ENCODE measurements around the gene TARBP1. TPM values are rescaled to one million over a fixed set of nuclear protein-coding genes. Genes with fewer than 3 reads are reported as not detected.
A peak's percentile ranks its signal among the peaks of the same experiment; 100 is the strongest.
"Not testable (repeated sequence)": the region's sequence is repeated elsewhere in the genome, so short reads cannot be mapped to it uniquely, and the experiment has no call there.

The TARBP1 gene
- total RNA-seq, 3 donors from 2014 or later (not counting 1 experiment from before 2014, with no cell fraction given), result 29.0 to 37.5 (median 32.2) TPM

DNA sequence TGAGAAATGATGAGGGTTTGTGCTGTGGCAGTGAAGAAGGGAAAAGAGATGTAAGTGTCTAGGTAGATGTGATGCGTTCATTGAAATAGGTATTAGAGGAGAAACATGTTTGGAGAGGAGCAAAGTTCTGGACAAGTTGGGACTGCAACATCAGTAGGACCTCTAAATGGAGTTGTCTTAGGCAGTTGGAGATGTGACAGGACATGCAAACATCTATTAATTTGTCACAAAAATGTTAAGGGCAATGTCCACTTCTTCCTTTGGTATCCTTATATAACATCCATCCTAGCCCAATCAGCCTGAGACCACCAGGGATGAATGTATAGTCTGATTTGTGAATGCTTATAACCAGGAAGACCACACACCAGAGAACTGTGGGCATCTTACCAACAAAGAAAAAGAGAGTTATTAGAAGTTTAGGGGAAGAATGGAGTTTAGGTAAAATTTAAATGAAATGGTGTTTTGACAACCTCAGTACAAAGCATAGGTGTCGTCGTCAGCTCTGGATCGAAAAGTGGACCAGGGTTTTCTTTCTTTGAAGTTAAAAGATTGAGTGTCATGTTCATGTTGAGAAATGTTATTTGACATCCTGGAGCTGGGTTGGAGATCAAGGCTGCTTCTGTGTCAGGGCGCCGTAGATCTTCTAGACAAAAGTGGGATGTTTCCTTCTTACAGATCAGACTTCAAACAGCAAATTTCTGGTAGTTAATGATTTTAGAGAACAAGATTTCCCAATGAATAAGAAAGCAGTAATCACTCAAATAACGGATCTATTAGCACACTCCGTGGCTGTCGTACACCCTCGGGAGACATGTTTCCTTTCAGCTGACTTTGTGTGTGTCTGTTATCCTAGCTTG lies 97.1 kb downstream of the TARBP1 start:
- no peaks in the 10 kb centered on the region for H3K9me3 ChIP-seq (ENCODE audit: control insufficient read depth, insufficient read depth, low read length)
- H3K27ac ChIP-seq (ENCODE audit: low read length), result no peak overlapping the region
- no peaks in the 10 kb centered on the region for H3K4me1 ChIP-seq (ENCODE audit: control insufficient read depth, insufficient read depth, low read length)
- Mint-ChIP-seq H3K4me3 (no peak overlapping the region), H3K4me1 (peaks cover 11 to 16% of the 10 kb centered on the region in 2 donors), H3K27ac (peak overlapping the region in 1 of 2 donors; percentile 4), H3K9me3 (no peaks in the 10 kb centered on the region), H3K27me3 (ENCODE audit: low read depth in 2 of 2) (no peaks in the 10 kb centered on the region), H3K36me3 (peaks cover 31% of the 10 kb centered on the region)
- no peak for DNase-seq
- H3K36me3 ChIP-seq (ENCODE audit: control insufficient read depth, insufficient read depth, low read length), result peaks cover 25% of the 10 kb centered on the region
- TF ChIP-seq, protein P1, sequence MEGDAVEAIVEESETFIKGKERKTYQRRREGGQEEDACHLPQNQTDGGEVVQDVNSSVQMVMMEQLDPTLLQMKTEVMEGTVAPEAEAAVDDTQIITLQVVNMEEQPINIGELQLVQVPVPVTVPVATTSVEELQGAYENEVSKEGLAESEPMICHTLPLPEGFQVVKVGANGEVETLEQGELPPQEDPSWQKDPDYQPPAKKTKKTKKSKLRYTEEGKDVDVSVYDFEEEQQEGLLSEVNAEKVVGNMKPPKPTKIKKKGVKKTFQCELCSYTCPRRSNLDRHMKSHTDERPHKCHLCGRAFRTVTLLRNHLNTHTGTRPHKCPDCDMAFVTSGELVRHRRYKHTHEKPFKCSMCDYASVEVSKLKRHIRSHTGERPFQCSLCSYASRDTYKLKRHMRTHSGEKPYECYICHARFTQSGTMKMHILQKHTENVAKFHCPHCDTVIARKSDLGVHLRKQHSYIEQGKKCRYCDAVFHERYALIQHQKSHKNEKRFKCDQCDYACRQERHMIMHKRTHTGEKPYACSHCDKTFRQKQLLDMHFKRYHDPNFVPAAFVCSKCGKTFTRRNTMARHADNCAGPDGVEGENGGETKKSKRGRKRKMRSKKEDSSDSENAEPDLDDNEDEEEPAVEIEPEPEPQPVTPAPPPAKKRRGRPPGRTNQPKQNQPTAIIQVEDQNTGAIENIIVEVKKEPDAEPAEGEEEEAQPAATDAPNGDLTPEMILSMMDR (IDR thresholded peaks at IDR 0.05), result no peak
- over 99% methylated on average over 10 of the region's 10 CpGs for WGBS (ENCODE audit: insufficient coverage)
- H3K4me3 ChIP-seq (ENCODE audit: low read length), result no peak overlapping the region
- no peaks in the 10 kb centered on the region for H3K27me3 ChIP-seq (ENCODE audit: control insufficient read depth, insufficient read depth, low read length)
- intact Hi-C loops (cut with micrococcal nuclease), result no loop called here
- no peak for ATAC-seq

- not testable (repeated sequence) for H3K4me3 Mint-ChIP-seq; H3K9me3 Mint-ChIP-seq; H3K27me3 ChIP-seq (ENCODE audit: control insufficient read depth, insufficient read depth, low read length); H3K4me1 ChIP-seq (ENCODE audit: control insufficient read depth, insufficient read depth, low read length); ATAC-seq; H3K27ac ChIP-seq (ENCODE audit: low read length); H3K4me3 ChIP-seq (ENCODE audit: low read length); H3K27me3 Mint-ChIP-seq (ENCODE audit: low read depth in 2 of 2); DNase-seq; H3K9me3 ChIP-seq (ENCODE audit: control insufficient read depth, insufficient read depth, low read length)
- peaks cover 32% of the 10 kb centered on the region for H3K36me3 ChIP-seq (ENCODE audit: control insufficient read depth, insufficient read depth, low read length)
- H3K36me3 Mint-ChIP-seq, result peaks cover 34% of the 10 kb centered on the region
- 99% methylated on average over 3 of the region's 5 CpGs for WGBS (ENCODE audit: insufficient coverage)
- peaks cover 22 to 30% of the 10 kb centered on the region in 2 donors for H3K4me1 Mint-ChIP-seq
- H3K27ac Mint-ChIP-seq, result peak overlapping the region in 1 of 2 donors; percentile 3
- intact Hi-C loops (cut with micrococcal nuclease), result loop anchor here (10.0 kb wide), 1 partner anchor 1125 kb away; the partner anchor contains the start of gene B3GALNT2
Observed at GRCh38 chr1:234379591-234380109, 99.3 kb downstream of the TARBP1 start.

DNA sequence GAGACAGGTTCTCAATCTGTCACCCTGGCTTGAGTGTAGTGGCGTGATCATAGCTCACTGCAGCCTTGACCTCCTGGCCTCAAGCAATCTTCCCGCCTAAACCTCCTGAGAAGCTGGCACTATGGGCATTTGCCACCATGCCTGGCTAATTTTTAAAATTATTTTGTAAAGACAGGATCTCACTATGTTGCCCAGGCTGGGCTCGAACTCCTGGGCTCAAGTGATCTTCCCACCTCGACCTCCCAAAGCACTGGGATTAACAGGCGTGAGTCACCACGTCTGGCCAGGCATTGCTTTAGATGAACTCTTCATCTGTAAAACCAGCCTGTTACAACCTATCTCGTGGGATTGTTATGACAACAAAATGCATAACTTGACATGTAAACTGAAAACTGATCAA lies 103.3 kb downstream of the TARBP1 start:
- Mint-ChIP-seq H3K9me3 (no peaks in the 10 kb centered on the region), H3K27me3 (ENCODE audit: low read depth in 2 of 2) (no peaks in the 10 kb centered on the region), H3K27ac (no peak overlapping the region), H3K4me1 (peaks cover 47 to 55% of the 10 kb centered on the region in 2 donors), H3K36me3 (peaks cover 34% of the 10 kb centered on the region), H3K4me3 (no peak overlapping the region)
- Histone ChIP-seq H3K27ac (ENCODE audit: low read length) (no peak overlapping the region), H3K4me3 (ENCODE audit: low read length) (no peak overlapping the region), H3K36me3 (ENCODE audit: control insufficient read depth, insufficient read depth, low read length) (peaks cover 29% of the 10 kb centered on the region), H3K4me1 (ENCODE audit: control insufficient read depth, insufficient read depth, low read length) (peaks cover 16% of the 10 kb centered on the region), H3K27me3 (ENCODE audit: control insufficient read depth, insufficient read depth, low read length) (no peaks in the 10 kb centered on the region), H3K9me3 (ENCODE audit: control insufficient read depth, insufficient read depth, low read length) (no peaks in the 10 kb centered on the region)
- DNase-seq (no peak), ATAC-seq (no peak)
- TF ChIP-seq, protein P1 (IDR thresholded peaks at IDR 0.05), result no peak
- WGBS (ENCODE audit: insufficient coverage), result 92% methylated on average over 7 of the region's 7 CpGs
- intact Hi-C loops (cut with micrococcal nuclease), result loop anchor here (10.0 kb wide), 1 partner anchor 1129 kb away; the partner anchor contains the start of gene B3GALNT2

- WGBS (ENCODE audit: insufficient coverage), result 5% methylated on average over 5 of the region's 6 CpGs
- intact Hi-C loops (cut with micrococcal nuclease), result loop anchor here (1.0 to 10.0 kb wide), 3 partner anchors 26 to 1131 kb away; partner anchors contain the start of genes B3GALNT2 and TARBP1
- Histone ChIP-seq H3K4me3 (ENCODE audit: low read length) (peak overlapping the region; percentile 68), H3K9me3 (ENCODE audit: control insufficient read depth, insufficient read depth, low read length) (no peaks in the 10 kb centered on the region), H3K4me1 (ENCODE audit: control insufficient read depth, insufficient read depth, low read length) (peaks cover 16% of the 10 kb centered on the region), H3K27ac (ENCODE audit: low read length) (peak overlapping the region; percentile 93), H3K27me3 (ENCODE audit: control insufficient read depth, insufficient read depth, low read length) (no peaks in the 10 kb centered on the region), H3K36me3 (ENCODE audit: control insufficient read depth, insufficient read depth, low read length) (peaks cover 16% of the 10 kb centered on the region)
- H3K27ac Mint-ChIP-seq, result peak overlapping the region; percentile 98 to 99
- peak overlapping the region; percentile 98 for H3K4me3 Mint-ChIP-seq
- TF ChIP-seq, protein P1 (IDR thresholded peaks at IDR 0.05), result no peak
- no peaks in the 10 kb centered on the region for H3K27me3 Mint-ChIP-seq (ENCODE audit: low read depth in 2 of 2)
- H3K9me3 Mint-ChIP-seq, result no peaks in the 10 kb centered on the region
- H3K36me3 Mint-ChIP-seq, result peaks cover 21% of the 10 kb centered on the region
- ATAC-seq (peak; percentile 31 to 38 (median 35)), DNase-seq (no peak)
- H3K4me1 Mint-ChIP-seq, result peaks cover 47 to 51% of the 10 kb centered on the region in 2 donors
Observed at GRCh38 chr1:234373959-234374254, 105.1 kb downstream of the TARBP1 start.
